NCI-H748 treated with DMSO at 0.1 percent for 48 hours (cell line): Measurements from ENCODE around the gene CASP9.
"Not testable (repeated sequence)": the region's sequence is repeated elsewhere in the genome, so short reads cannot be mapped to it uniquely, and the experiment has no call there.

Source experiments
- DNase-seq: peaks from one replicate; lab custom pipeline; 2025; lab: John Stamatoyannopoulos, UW

CASP9 gene

GRCh38 chr1:15525050-15526020 lies 1.3 kb upstream of the CASP9 start:
- DNase-seq: peak; percentile 52

- DNase-seq: peak; percentile 94
These were observed 451 bp upstream of the CASP9 start for GRCh38 chr1:15524283-15525049.

- no peak for DNase-seq
These were observed 653 bp downstream of the CASP9 start for GRCh38 chr1:15523104-15524020.

- no peak for DNase-seq
These were observed 1.5 kb downstream of the CASP9 start for GRCh38 chr1:15522551-15522950.

DNA sequence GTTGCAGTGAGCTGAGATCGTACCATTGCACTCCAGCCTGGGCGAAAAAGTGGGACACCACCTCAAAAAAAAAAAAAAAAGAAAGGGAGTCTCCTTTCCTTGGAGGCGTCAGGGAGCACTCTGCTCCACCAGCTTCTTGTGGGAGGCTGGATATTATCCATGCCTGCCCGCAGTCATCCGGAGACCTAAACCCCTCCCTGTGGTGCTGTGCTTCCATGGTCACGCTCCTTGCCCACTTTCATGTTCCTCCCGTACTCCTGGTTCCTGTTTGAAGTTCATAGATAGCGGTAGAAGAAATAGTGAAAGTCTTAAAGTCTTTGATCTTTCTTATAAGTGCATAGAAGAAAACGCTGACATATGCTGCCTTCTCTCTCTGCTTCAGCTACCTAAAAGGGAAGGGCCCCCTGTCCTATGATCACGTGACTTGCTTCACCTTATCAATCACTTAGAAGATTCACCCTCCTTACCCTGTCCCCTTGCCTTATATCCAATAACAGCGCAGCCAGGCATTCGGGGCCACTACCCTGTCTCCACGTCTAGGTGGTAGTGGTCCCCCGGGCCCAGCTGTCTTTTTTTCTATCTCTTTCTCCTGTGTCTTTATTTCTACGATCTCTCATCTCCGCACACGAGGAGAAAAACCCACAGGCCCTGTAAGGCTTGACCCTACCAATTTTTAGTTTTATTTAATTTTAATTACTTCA lies 2.7 kb downstream of the CASP9 start:
- not testable (repeated sequence) for DNase-seq

- no peak for DNase-seq
These were observed 4.4 kb downstream of the CASP9 start for GRCh38 chr1:15519625-15520024.

GRCh38 chr1:15515022-15515663 lies 8.9 kb downstream of the CASP9 start:
- DNase-seq: no peak

DNA sequence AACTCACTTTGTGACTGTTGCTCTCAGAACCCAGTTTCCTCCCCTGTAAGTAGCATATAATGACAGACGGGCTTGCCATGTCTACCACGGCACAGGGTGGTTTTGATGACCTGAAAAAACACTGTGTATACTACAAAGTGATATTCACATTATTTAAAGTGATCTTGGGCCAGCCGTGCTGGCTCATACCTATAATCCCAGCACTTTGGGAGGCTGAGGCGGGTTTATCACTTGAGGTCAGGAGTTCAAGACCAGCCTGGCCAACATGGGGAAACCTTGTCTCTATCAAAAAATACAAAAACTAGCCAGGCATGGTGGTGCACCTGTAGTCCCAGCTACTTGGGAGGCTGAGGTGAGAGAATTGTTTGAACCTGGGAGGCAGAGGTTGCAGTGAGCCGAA lies 9.5 kb downstream of the CASP9 start:
- not testable (repeated sequence) for DNase-seq

DNA sequence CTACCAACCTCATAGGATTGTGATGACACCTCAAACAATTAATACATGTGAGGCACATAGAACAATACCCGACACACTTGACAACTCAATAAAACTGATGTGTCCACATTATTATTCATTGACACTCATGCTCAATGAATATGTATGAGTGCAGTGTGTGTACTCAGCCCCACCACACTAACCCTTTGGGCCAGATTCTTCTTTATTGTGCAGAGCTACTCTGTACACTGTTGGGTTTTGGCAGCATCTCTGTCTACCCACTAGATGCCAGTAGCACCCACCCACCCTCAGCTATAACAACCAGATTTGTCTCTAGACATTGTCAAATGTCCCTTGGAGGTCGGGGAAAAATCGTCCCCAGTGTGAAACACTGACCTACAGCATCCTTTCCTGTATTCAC lies 10.1 kb downstream of the CASP9 start:
- DNase-seq: no peak

- DNase-seq: no peak
These were observed 10.8 kb downstream of the CASP9 start for GRCh38 chr1:15513192-15513591.

GRCh38 chr1:15510611-15511405 lies 13.2 kb downstream of the CASP9 start:
- DNase-seq: no peak

DNA sequence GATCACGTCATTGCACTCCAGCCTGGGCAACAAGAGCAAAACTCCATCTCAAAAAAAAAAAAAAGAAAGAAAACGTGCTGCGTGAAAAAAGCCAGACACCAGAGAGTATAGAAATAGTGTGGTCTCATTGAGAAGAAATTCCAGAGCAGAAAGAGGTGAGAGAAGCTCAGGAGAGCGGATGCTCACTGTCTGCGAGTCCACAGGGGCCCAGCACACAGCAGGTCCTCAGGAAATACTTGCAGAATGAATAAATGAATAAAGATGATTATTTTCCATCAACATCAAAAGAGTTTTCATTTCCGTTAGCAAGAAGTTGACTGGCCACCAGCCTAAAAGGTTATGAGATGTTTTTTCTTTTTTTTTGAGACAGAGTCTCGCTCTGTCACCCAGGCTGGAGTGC lies 14.4 kb downstream of the CASP9 start:
- no peak for DNase-seq

DNA sequence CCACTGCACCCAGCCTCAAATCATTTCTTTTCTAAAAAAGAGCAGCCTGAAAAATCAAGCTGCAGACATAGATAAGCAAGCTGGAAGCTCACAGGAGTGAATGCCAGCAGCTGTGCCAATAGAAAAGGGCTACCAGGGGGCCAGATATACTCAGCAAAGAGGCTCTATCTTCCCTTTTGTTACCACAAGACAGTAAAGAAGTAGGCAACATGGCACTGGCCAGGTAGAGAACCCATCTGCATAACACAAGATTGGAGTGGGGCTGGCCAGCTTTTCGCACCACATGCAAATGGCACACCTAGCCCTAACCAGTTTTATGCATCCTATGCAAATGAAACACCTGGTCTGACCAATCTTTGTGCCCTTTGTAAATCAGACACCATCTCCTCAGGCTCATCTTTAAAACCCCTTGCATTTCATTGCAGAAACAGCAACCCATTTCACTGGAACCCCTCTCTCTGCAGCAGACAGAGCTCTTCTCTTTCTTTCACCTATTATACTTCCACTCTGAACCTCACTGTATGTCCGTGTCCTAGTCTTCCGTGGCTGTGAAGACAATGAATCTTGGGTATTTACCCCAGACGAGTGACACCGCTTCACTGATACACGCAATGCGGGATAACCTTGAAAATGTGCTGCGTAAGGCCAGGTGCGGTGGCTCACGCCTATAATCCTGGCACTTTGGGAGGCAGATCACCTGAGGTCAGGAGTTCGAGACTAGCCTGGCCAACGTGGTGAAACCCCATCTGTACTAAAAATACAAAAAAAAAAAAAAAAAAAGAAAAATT lies 15.1 kb downstream of the CASP9 start:
- DNase-seq: no peak

- no peak for DNase-seq
These were observed 16.7 kb downstream of the CASP9 start for GRCh38 chr1:15507278-15507677.

GRCh38 chr1:15506831-15507230 lies 17.2 kb downstream of the CASP9 start:
- DNase-seq: no peak

GRCh38 chr1:15504436-15504835 lies 19.6 kb downstream of the CASP9 start:
- DNase-seq: no peak

GRCh38 chr1:15501208-15502032 lies 22.6 kb downstream of the CASP9 start:
- peak; percentile 5 for DNase-seq
